B cell (primary cell): Measurements from ENCODE around the gene CA9. TPM values are rescaled to one million over a fixed set of nuclear protein-coding genes. Genes with fewer than 3 reads are reported as not detected.
A peak's percentile ranks its signal among the peaks of the same experiment; 100 is the strongest.

Source experiments
- ATAC-seq: fragments of 200-7000 bp; cut with Tn5 transposase; one replicate; pipeline ENCODE4 v1.10.0; 2021; ENCODE audit warnings: low read depth, mild to moderate bottlenecking, moderate number of reproducible peaks, moderate library complexity
- CTCF ChIA-PET: fragments of 350-600 bp; sonication (Branson Sonifier 250); formaldehyde crosslinking; loops from one replicate; lab custom pipeline; 2021; ENCODE audit warnings: antibody characterized with exemption, inconsistent platforms; lab: Charles Lee
- POLR2A ChIA-PET: fragments of 350-600 bp; sonication (Branson Sonifier 250); formaldehyde crosslinking; loops from one replicate; lab custom pipeline; 2021; ENCODE audit warnings: antibody characterized with exemption; lab: Charles Lee
- DNase-seq: peaks from one replicate; pipeline ENCODE4 v3.0.0; 2013
- H2AFZ ChIP-seq: 2 replicates; pipeline ENCODE4 v1.6.1; 2012; ENCODE audit warnings: mild to moderate bottlenecking, low read depth, low read length; ENCODE audit not compliant: insufficient read depth, poor library complexity, severe bottlenecking
- H3K27ac ChIP-seq, 2 donors: 1 replicate in 1 of 2; 2 replicates in 1 of 2; pipeline ENCODE4 v1.5.1; 2012 to 2013; ENCODE audit warnings: low read length in 2 of 2, mild to moderate bottlenecking in 2 of 2, moderate library complexity in 1 of 2
- H3K27me3 ChIP-seq, 4 experiments: fragments of 200-600 bp in 1 of 4; sonication (generic) in 1 of 4; replicated peaks in 1 of 4; 1 replicate in 2 of 4; 2 replicates in 2 of 4; pipeline versions ENCODE4 v1.6.1 to v1.7.0; 2013 to 2016; ENCODE audit warnings: low read length in 3 of 4, mild to moderate bottlenecking in 2 of 4, mixed read lengths in 1 of 4, moderate library complexity in 1 of 4; ENCODE audit not compliant: insufficient read depth in 4 of 4, control insufficient read depth in 3 of 4; ENCODE audit errors: control extremely low read depth in 1 of 4
- H3K36me3 ChIP-seq, 2 experiments: replicated peaks in 1 of 2; 1 replicate in 1 of 2; 2 replicates in 1 of 2; pipeline versions ENCODE4 v1.6.1 to v1.7.1; 2013; ENCODE audit warnings: low read length in 1 of 2; ENCODE audit not compliant: insufficient read depth in 2 of 2, control insufficient read depth in 1 of 2; ENCODE audit errors: control extremely low read depth in 1 of 2, extremely low read depth in 1 of 2
- H3K4me1 ChIP-seq, 2 donors: fragments of 200-600 bp in 1 of 2; sonication (generic) in 1 of 2; 1 replicate in 1 of 2; 2 replicates in 1 of 2; pipeline versions ENCODE4 v1.5.1 to v1.6.1; 2013 to 2017; ENCODE audit warnings: low read length in 2 of 2; ENCODE audit not compliant: control insufficient read depth in 2 of 2, insufficient read depth in 2 of 2
- H3K4me2 ChIP-seq: replicated peaks from 2 replicates; pipeline ENCODE3; 2012; ENCODE audit warnings: mild to moderate bottlenecking, low read depth, low read length; ENCODE audit not compliant: poor library complexity, severe bottlenecking
- H3K4me3 ChIP-seq, 5 experiments: fragments of 200-600 bp in 1 of 5; sonication (generic) in 1 of 5; 1 replicate in 3 of 5; 2 replicates in 2 of 5; pipeline versions ENCODE4 v1.5.1 to v1.7.0; 2011 to 2016; ENCODE audit warnings: low read length in 4 of 5, mild to moderate bottlenecking in 4 of 5, low read depth in 2 of 5, control low read depth in 1 of 5, moderate library complexity in 1 of 5; ENCODE audit not compliant: insufficient read depth in 1 of 5; ENCODE audit errors: control extremely low read depth in 1 of 5, extremely low read depth in 1 of 5
- H3K79me2 ChIP-seq: fragments of 200-600 bp; sonication (generic); one replicate; pipeline ENCODE4 v1.6.0; 2016; ENCODE audit warnings: low read length; ENCODE audit not compliant: control insufficient read depth, insufficient read depth
- H3K9ac ChIP-seq: fragments of 200-600 bp; sonication (generic); 2 replicates; pipeline ENCODE4 v1.6.1; 2017; ENCODE audit warnings: mild to moderate bottlenecking, low read length, moderate library complexity
- H3K9me3 ChIP-seq, 3 donors: one replicate each; pipeline versions ENCODE4 v1.6.1 to v1.7.1; 2013; ENCODE audit warnings: low read length in 2 of 3; ENCODE audit not compliant: control insufficient read depth in 2 of 3, insufficient read depth in 1 of 3; ENCODE audit errors: control extremely low read depth in 1 of 3
- H4K20me1 ChIP-seq: 2 replicates; pipeline ENCODE4 v1.6.0; 2012; ENCODE audit warnings: mild to moderate bottlenecking, low read length; ENCODE audit not compliant: insufficient read depth, control insufficient read depth, poor library complexity, severe bottlenecking
- H3K27ac Mint-ChIP-seq: one replicate; pipeline ENCODE4 v1.8.0; 2021; ENCODE audit warnings: mixed read lengths
- H3K27me3 Mint-ChIP-seq: one replicate; pipeline ENCODE4 v1.8.0; 2021; ENCODE audit warnings: mixed read lengths
- H3K4me1 Mint-ChIP-seq: one replicate; pipeline ENCODE4 v1.8.0; 2021; ENCODE audit warnings: mixed read lengths
- H3K4me3 Mint-ChIP-seq: one replicate; pipeline ENCODE4 v1.8.0; 2021; ENCODE audit warnings: mixed read lengths
- H3K9me3 Mint-ChIP-seq: one replicate; pipeline ENCODE4 v1.8.0; 2022; ENCODE audit warnings: mixed read lengths; ENCODE audit not compliant: insufficient read depth
- CTCF ChIP-seq: fragments of 200-600 bp; IDR thresholded peaks from one replicate; pipeline ENCODE4 v1.8.0; 2022; ENCODE audit warnings: antibody characterized with exemption, mild to moderate bottlenecking
- EZH2 ChIP-seq: IDR thresholded peaks from 2 replicates; pipeline ENCODE4 v1.6.1; 2012; ENCODE audit warnings: borderline replicate concordance, low read depth, mild to moderate bottlenecking, moderate library complexity, low read length; ENCODE audit not compliant: insufficient read depth, poor library complexity, severe bottlenecking
- WGBS: methylation state at CpG from one replicate; pipeline ENCODE4 v1.1.5; 2013; ENCODE audit warnings: missing lambda C conversion rate; ENCODE audit not compliant: insufficient coverage; 5-methylcytosine and 5-hydroxymethylcytosine counted together
- intact Hi-C: fragments of 100-400 bp; cut with micrococcal nuclease; formaldehyde crosslinking; loops from one replicate; pipeline ENCODE4 v1.10.0; 2022
- polyA plus RNA-seq: library from polyadenylated mRNA; depleted of rRNA; stranded (reverse); fragments of >200 nt; gene quantifications from 2 replicates; pipeline ENCODE4 v1.2.3, GENCODE V29; 2012
- total RNA-seq, 2 donors: library from RNA; stranded (reverse); fragments of 120-200 nt in 1 of 2; gene quantifications; 1 replicate in 1 of 2; 2 replicates in 1 of 2; pipeline versions ENCODE4 v1.2.3 to v1.2.4, GENCODE V29; 2013 to 2022

Gene CA9
- total and polyA plus RNA-seq, 2 donors (not counting 1 experiment from before 2014, with no cell fraction given): not detected

DNA sequence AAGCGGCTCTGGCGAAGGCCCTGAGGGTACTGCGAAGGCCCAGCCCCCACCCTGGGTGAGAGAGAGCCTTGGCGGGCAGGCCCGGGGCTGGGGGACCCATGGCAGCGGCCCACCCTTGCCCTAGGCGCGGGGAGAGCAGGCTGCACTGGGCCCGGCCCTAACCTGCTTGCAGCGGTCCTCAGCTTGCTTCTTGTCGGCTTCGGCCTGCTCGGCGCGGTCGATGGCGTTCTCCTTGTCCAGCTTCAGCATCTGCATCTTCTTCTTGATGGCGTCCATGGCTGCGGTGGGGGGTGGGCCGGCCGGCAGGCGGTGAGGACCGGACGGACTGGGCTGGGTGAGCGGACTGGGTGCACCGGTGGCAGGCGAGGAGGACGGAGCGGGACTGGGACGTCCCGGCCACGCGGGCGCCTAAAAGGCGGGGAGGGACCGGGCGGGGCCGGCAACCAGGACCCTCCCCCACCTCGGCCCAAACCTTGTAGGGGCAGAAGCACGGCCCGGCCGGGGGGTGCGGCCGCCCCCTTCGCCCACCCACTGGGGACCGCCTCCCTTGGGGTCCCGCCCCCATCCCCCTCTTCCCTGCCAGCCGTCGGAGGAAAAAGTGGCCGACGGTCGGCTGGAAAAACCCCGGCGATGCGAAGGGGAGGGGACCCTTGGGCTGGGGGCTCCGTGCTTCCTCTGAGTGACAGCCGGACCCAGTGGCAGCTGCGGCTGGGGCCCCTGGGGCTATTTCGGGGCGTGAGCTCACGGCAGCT, 16.0 kb downstream of the CA9 start, which contains the start of gene TPM2:
Gene TPM2, minus strand, starts transcription at position 384 of the 752 bp plus-strand sequence. Its CDS starts 108 bp downstream, at position 276.
- H2AFZ ChIP-seq: peak within 1 kb of the TSS; percentile 87
- peak within 1 kb of the TSS; percentile 99 for H3K4me2 ChIP-seq
- POLR2A ChIA-PET: interaction anchor here (0.7 to 2.5 kb wide), 6 partner anchors 12 to 43 kb away, joined by 3 to 11 read pairs (median 3); partner anchors contain the start of genes CA9, CCDC107, CREB3 and RMRP
- Mint-ChIP-seq H3K9me3 (no peaks in the 10 kb centered on the region), H3K4me1 (peaks cover 11% of the 10 kb centered on the region), H3K4me3 (peak within 1 kb of the TSS; percentile 88), H3K27ac (peak within 1 kb of the TSS; percentile 72), H3K27me3 (no peaks in the 10 kb centered on the region)
- CTCF ChIA-PET: interaction anchor here (0.7 to 10.0 kb wide), 9 partner anchors 10 to 75 kb away, joined by 3 to 195 read pairs (median 7); partner anchors contain the start of genes CCDC107, CD72, CREB3 and RMRP
- H3K27me3 ChIP-seq: no peaks in the 10 kb centered on the region
- TF ChIP-seq EZH2: no peak
- no peak for TF ChIP-seq CTCF
- no peak for DNase-seq
- H3K27ac ChIP-seq: peak within 1 kb of the TSS in 1 of 2 donors; percentile 65
- no peaks in the 10 kb centered on the region for H3K79me2 ChIP-seq
- WGBS: 43% methylated on average over 61 of the region's 61 CpGs
- H3K9me3 ChIP-seq: no peaks in the 10 kb centered on the region
- peak within 1 kb of the TSS; percentile 83 for H3K9ac ChIP-seq
- intact Hi-C loops: loop anchor here (1.0 kb wide), 1 partner anchor 30 kb away; no protein-coding TSS in a partner anchor
- peak within 1 kb of the TSS; percentile 56 to 89 (median 67) for H3K4me3 ChIP-seq
- peak; percentile 9 for ATAC-seq
- H3K36me3 ChIP-seq: no peaks in the 10 kb centered on the region
- H4K20me1 ChIP-seq: no peaks in the 10 kb centered on the region
- H3K4me1 ChIP-seq: peaks cover 3 to 17% of the 10 kb centered on the region in 2 donors
